ENCODE data around the gene NMRAL1. TPM values are rescaled to one million over a fixed set of nuclear protein-coding genes. Genes with fewer than 3 reads are reported as not detected.

NMRAL1 gene
- 43.5 TPM for total RNA-seq
- long read RNA-seq, transcript NMRAL1-201 (6 exons, 1,376 nt) = minor isoform, 11 of 55 reads
- long read RNA-seq, transcript NMRAL1-202 (6 exons, 1,233 nt) = major isoform, 21 of 55 reads
- long read RNA-seq, partial matches to known transcripts = 6 of 55 reads
- long read RNA-seq, other reads (novel, unspliced or antisense) = 13 of 55 reads

DNA sequence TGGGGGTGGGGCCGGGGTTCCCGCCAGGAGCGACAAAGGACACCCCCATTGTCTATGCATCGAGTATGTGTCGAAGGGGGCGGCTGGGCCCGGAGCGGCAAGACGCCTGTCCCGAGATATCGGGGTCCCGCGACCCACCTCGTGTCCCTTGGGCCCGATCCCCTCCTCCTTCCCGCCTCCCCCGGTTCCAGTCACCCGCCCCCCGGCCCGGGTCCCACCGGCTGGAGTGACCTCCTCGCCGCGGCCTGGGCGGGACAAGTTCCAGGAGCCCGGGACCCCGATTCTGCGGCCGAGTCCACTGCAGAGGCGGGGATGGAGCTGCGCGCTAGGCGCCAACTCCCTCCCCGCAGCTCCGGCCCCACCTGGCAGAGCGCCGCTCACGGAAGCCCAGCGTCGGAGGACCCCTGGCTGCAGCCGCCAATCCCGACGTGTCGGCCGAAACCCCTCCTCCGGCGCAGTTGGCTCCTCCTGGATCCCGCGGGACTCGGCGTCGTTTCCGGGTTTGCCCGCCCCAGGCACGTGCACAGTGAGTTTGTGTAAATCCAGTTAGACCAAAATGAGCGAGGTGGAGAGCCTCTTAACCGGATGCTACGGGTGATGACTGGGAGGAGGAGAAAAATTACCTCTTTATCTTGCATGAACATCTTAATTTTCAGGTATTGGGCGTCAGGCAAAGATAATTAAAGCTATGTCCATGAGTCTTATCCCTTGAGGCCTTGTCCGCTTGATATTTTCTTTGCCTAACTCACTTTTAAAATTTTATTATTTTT, at the start of gene NMRAL1:
NMRAL1 (minus strand) TSS at position 434 of the 770 bp plus-strand sequence. CDS start 493 bp downstream, outside the sequence.
- ATAC-seq = peak; percentile 73 to 76
- Histone ChIP-seq H3K4me3 (peak within 1 kb of the TSS; percentile 90), H3K27ac (peak within 1 kb of the TSS; percentile 87), H3K36me3 (peaks cover 5% of the 10 kb centered on the region), H3K9me3 (no peaks in the 10 kb centered on the region), H3K4me1 (peaks cover 41% of the 10 kb centered on the region), H3K27me3 (ENCODE audit: low read depth) (no peaks in the 10 kb centered on the region)
- peak; percentile 93 for DNase-seq
- no peak for TF ChIP-seq CTCF (IDR thresholded peaks at IDR 0.05)
- intact Hi-C loops (cut with DNase I) = no loop called here

GRCh38 chr16:4523686-4524085, 49.3 kb upstream of the NMRAL1 start:
- no peak overlapping the region for H3K4me3 ChIP-seq
- intact Hi-C loops (cut with DNase I) = no loop called here
- DNase-seq (no peak), ATAC-seq (no peak)
- no peak for TF ChIP-seq CTCF (IDR thresholded peaks at IDR 0.05)
- no peaks in the 10 kb centered on the region for H3K9me3 ChIP-seq
- H3K36me3 ChIP-seq = peaks cover 6% of the 10 kb centered on the region
- peaks cover 7% of the 10 kb centered on the region for H3K4me1 ChIP-seq
- no peaks in the 10 kb centered on the region for H3K27me3 ChIP-seq (ENCODE audit: low read depth)
- H3K27ac ChIP-seq = no peak overlapping the region

DNA sequence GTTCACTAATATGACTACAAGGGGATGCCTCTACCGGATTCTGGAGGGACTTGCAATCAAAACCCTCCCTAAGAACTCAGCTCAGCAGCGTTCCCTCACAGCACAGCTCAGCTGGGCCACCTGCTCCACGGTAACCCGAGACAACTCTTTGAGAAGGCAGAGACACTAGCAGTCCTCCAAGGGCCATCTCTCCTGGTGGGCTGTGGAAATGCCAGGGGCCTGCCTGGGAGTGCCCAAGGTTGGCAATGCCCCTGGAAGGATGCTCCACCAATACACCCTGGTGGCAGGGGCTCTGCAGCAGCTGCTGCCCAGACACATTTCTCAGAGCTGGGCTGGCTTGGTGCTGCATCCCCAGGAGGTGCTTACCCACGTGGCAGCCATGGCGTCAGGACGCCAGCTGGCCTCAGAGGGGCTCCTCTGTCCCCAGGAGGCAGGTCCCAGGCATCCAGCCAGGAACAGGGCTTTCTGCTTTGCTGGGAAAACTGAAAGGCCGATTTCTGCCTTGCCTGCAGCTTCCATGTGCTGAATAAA, 47.7 kb upstream of the NMRAL1 start:
- TF ChIP-seq CTCF (IDR thresholded peaks at IDR 0.05) = no peak
- DNase-seq (no peak), ATAC-seq (no peak)
- no peaks in the 10 kb centered on the region for H3K9me3 ChIP-seq
- H3K4me1 ChIP-seq = peaks cover 7% of the 10 kb centered on the region
- intact Hi-C loops (cut with DNase I) = no loop called here
- no peaks in the 10 kb centered on the region for H3K27me3 ChIP-seq (ENCODE audit: low read depth)
- no peak overlapping the region for H3K4me3 ChIP-seq
- peaks cover 6% of the 10 kb centered on the region for H3K36me3 ChIP-seq
- no peak overlapping the region for H3K27ac ChIP-seq

- no peak for DNase-seq
- H3K9me3 ChIP-seq = no peaks in the 10 kb centered on the region
- no peaks in the 10 kb centered on the region for H3K27me3 ChIP-seq (ENCODE audit: low read depth)
- peaks cover 13% of the 10 kb centered on the region for H3K4me1 ChIP-seq
- H3K4me3 ChIP-seq = no peak overlapping the region
- no peak overlapping the region for H3K27ac ChIP-seq
- intact Hi-C loops (cut with DNase I) = no loop called here
- TF ChIP-seq CTCF (IDR thresholded peaks at IDR 0.05) = no peak
- H3K36me3 ChIP-seq = peaks cover 6% of the 10 kb centered on the region
- no peak for ATAC-seq
Measured at GRCh38 chr16:4520913-4521312, 46.5 kb upstream of the NMRAL1 start.

DNA sequence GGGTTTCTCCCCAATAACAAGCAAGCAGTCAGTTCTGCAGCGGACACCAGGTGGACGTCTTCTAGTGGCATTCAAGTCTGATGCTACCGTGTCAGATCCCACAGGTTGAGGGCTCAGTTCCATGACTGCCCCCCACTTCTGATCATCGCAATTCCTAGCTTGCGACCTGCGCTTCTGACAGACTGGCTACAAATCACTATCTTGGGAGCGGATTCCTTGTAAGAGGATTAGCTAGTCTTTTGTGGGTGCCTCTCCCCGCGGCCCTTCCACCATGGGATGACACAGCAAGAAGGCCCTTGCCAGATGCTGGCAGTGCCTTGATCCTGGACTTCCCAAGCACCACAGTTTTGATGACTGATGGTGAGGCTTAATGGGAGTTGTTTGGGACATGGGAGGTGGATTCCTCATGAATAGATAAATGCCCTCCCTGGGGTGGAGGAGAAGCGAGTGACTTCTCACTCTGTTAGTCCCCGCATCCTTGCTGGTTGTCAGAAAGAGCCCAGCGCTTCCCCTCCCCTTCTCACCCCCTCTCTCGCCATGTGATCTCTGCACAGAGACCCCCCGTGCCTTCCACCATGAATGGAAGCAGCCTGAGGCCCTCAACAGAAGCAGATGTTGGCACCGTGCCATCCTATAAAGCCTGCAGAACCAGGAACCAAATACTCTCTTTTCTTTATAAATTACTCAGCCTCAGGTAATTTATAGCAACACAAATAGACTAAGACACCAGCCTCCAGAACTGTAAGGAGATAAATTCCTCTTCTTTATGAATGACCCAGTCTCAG, 45.0 kb upstream of the NMRAL1 start:
- intact Hi-C loops (cut with DNase I) = no loop called here
- ATAC-seq (no peak), DNase-seq (no peak)
- Histone ChIP-seq H3K36me3 (peaks cover 6% of the 10 kb centered on the region), H3K27me3 (ENCODE audit: low read depth) (no peaks in the 10 kb centered on the region), H3K9me3 (no peaks in the 10 kb centered on the region), H3K27ac (no peak overlapping the region), H3K4me1 (peaks cover 27% of the 10 kb centered on the region), H3K4me3 (no peak overlapping the region)
- no peak for TF ChIP-seq CTCF (IDR thresholded peaks at IDR 0.05)

Measured in lower lobe of right lung (tissue), 2 donors.